H9 (cell line): Measurements from ENCODE around the gene HHIP. TPM values are rescaled to one million over a fixed set of nuclear protein-coding genes. Genes with fewer than 3 reads are reported as not detected.

Experiments used
- DNase-seq: peaks from one replicate; pipeline ENCODE4 v3.0.0-alpha.2; 2017
- H2AFZ ChIP-seq: one replicate; pipeline ENCODE4 v1.6.1; 2013; ENCODE audit warnings: mild to moderate bottlenecking, low read length, control low read depth, moderate library complexity
- H2AK5ac ChIP-seq: 2 replicates; pipeline ENCODE4 v1.6.1; 2013; ENCODE audit warnings: low read length, control low read depth, mixed read lengths; ENCODE audit not compliant: insufficient read length
- H2BK120ac ChIP-seq: one replicate; pipeline ENCODE4 v1.6.1; 2013; ENCODE audit warnings: low read depth, mild to moderate bottlenecking, low read length, control low read depth, inconsistent platforms; ENCODE audit not compliant: poor library complexity, severe bottlenecking
- H2BK12ac ChIP-seq: 2 replicates; pipeline ENCODE4 v1.6.1; 2013; ENCODE audit warnings: low read length, control low read depth, mixed read lengths, low read depth; ENCODE audit not compliant: insufficient read length
- H2BK15ac ChIP-seq: 2 replicates; pipeline ENCODE4 v1.6.1; 2013; ENCODE audit warnings: low read depth, low read length, control low read depth
- H2BK20ac ChIP-seq: one replicate; pipeline ENCODE4 v1.6.1; 2013; ENCODE audit warnings: low read depth, mild to moderate bottlenecking, low read length, control low read depth, inconsistent platforms; ENCODE audit not compliant: poor library complexity, severe bottlenecking
- H2BK5ac ChIP-seq: 2 replicates; pipeline ENCODE4 v1.6.1; 2013; ENCODE audit warnings: low read length, control low read depth, mixed read lengths; ENCODE audit not compliant: insufficient read length
- H3K14ac ChIP-seq: 2 replicates; pipeline ENCODE4 v1.6.1; 2013; ENCODE audit warnings: low read length, control low read depth; ENCODE audit not compliant: insufficient read depth
- H3K18ac ChIP-seq: 2 replicates; pipeline ENCODE4 v1.6.1; 2013; ENCODE audit warnings: low read depth, mild to moderate bottlenecking, mixed read lengths, low read length, control low read depth; ENCODE audit not compliant: insufficient read length
- H3K23ac ChIP-seq: 2 replicates; pipeline ENCODE4 v1.6.1; 2013; ENCODE audit warnings: low read length, control low read depth, mixed read lengths, low read depth; ENCODE audit not compliant: insufficient read length
- H3K23me2 ChIP-seq: 2 replicates; pipeline ENCODE4 v1.6.1; 2013; ENCODE audit warnings: low read depth, mild to moderate bottlenecking, mixed read lengths, low read length, control low read depth; ENCODE audit not compliant: insufficient read length, poor library complexity, severe bottlenecking
- H3K27ac ChIP-seq: 2 replicates; pipeline ENCODE4 v1.5.1; 2013; ENCODE audit warnings: low read length, control low read depth, mixed read lengths, low read depth; ENCODE audit not compliant: insufficient read length
- H3K27me3 ChIP-seq: 2 replicates; pipeline ENCODE4 v1.6.1; 2013; ENCODE audit warnings: low read length, control low read depth, inconsistent platforms; ENCODE audit not compliant: insufficient read depth
- H3K4ac ChIP-seq: 2 replicates; pipeline ENCODE4 v1.6.1; 2013; ENCODE audit warnings: low read depth, mild to moderate bottlenecking, control low read depth, inconsistent platforms, low read length, moderate library complexity
- H3K4me1 ChIP-seq: 2 replicates; pipeline ENCODE4 v1.6.1; 2013; ENCODE audit warnings: low read length, control low read depth, inconsistent platforms; ENCODE audit not compliant: insufficient read depth
- H3K4me2 ChIP-seq: 2 replicates; pipeline ENCODE4 v1.6.1; 2013; ENCODE audit warnings: low read length, control low read depth, mixed read lengths; ENCODE audit not compliant: insufficient read length, insufficient read depth
- H3K56ac ChIP-seq: 2 replicates; pipeline ENCODE4 v1.6.1; 2013; ENCODE audit warnings: low read depth, mild to moderate bottlenecking, mixed read lengths, low read length, control low read depth; ENCODE audit not compliant: insufficient read length
- H3K79me1 ChIP-seq: 2 replicates; pipeline ENCODE4 v1.6.1; 2013; ENCODE audit warnings: low read depth, mild to moderate bottlenecking, moderate library complexity, low read length, control low read depth, inconsistent platforms; ENCODE audit not compliant: insufficient read depth, poor library complexity, severe bottlenecking
- H3K79me2 ChIP-seq: 2 replicates; pipeline ENCODE4 v1.6.1; 2013; ENCODE audit warnings: low read length, control low read depth, inconsistent platforms; ENCODE audit not compliant: insufficient read depth
- H3K9ac ChIP-seq: 2 replicates; pipeline ENCODE4 v1.6.1; 2013; ENCODE audit warnings: low read length, control low read depth, mixed read lengths; ENCODE audit not compliant: insufficient read length; ENCODE audit errors: extremely low read depth
- H3K9me3 ChIP-seq: one replicate; pipeline ENCODE4 v1.6.1; 2013; ENCODE audit warnings: low read depth, low read length, inconsistent platforms; ENCODE audit not compliant: control insufficient read depth
- H3T11ph ChIP-seq: one replicate; pipeline ENCODE4 v1.6.1; 2013; ENCODE audit warnings: mild to moderate bottlenecking, low read length, control low read depth, inconsistent platforms
- H4K20me1 ChIP-seq: one replicate; pipeline ENCODE4 v1.6.1; 2013; ENCODE audit not compliant: control insufficient read depth, insufficient read length, insufficient read depth
- H4K5ac ChIP-seq: 2 replicates; pipeline ENCODE4 v1.6.1; 2013; ENCODE audit warnings: low read depth, mild to moderate bottlenecking, mixed read lengths, low read length, control low read depth; ENCODE audit not compliant: insufficient read length
- H4K8ac ChIP-seq: replicated peaks from 2 replicates; pipeline ENCODE4 v1.6.1; 2013; ENCODE audit warnings: low read length, control low read depth, mixed read lengths, low read depth; ENCODE audit not compliant: insufficient read length
- H4K91ac ChIP-seq: 2 replicates; pipeline ENCODE4 v1.6.1; 2013; ENCODE audit warnings: low read depth, mild to moderate bottlenecking, moderate library complexity, mixed read lengths, low read length, control low read depth; ENCODE audit not compliant: insufficient read length
- H3K27ac Mint-ChIP-seq, 3 experiments: 2 replicates in 2 of 3; 3 replicates in 1 of 3; pipeline ENCODE4 v1.8.0; 2020 to 2021; ENCODE audit warnings: mixed read lengths in 3 of 3, mild to moderate bottlenecking in 1 of 3, moderate library complexity in 1 of 3
- H3K27me3 Mint-ChIP-seq: 2 replicates; pipeline ENCODE4 v1.8.0; 2021; ENCODE audit warnings: low read depth, mild to moderate bottlenecking, moderate library complexity, mixed read lengths
- H3K36me3 Mint-ChIP-seq, 3 experiments: 2 replicates in 2 of 3; 3 replicates in 1 of 3; pipeline ENCODE4 v1.8.0; 2020 to 2021; ENCODE audit warnings: low read depth in 3 of 3, mixed read lengths in 3 of 3; ENCODE audit not compliant: insufficient read depth in 1 of 3
- H3K4me1 Mint-ChIP-seq, 2 experiments: 2 replicates each; pipeline ENCODE4 v1.8.0; 2020; ENCODE audit warnings: mixed read lengths in 2 of 2
- H3K4me3 Mint-ChIP-seq, 2 experiments: 2 replicates in 1 of 2; 3 replicates in 1 of 2; pipeline ENCODE4 v1.8.0; 2020 to 2021; ENCODE audit warnings: mild to moderate bottlenecking in 2 of 2, mixed read lengths in 2 of 2, moderate library complexity in 1 of 2
- H3K9me3 Mint-ChIP-seq, 2 experiments: 2 replicates in 1 of 2; 3 replicates in 1 of 2; pipeline ENCODE4 v1.8.0; 2020; ENCODE audit warnings: mild to moderate bottlenecking in 2 of 2, mixed read lengths in 2 of 2, moderate library complexity in 1 of 2
- CTCF ChIP-seq: fragments of 200-600 bp; sonication (generic); conservative IDR thresholded peaks from 3 replicates; pipeline ENCODE4 v1.8.0; 2021; ENCODE audit warnings: antibody characterized with exemption, mild to moderate bottlenecking
- WGBS: extraction: QIAGEN DNeasy Blood & Tissue Kit; methylation state at CpG from one replicate; pipeline ENCODE4 v1.1.7; 2013; ENCODE audit warnings: missing lambda C conversion rate, low lambda C conversion rate, mixed read lengths; ENCODE audit not compliant: insufficient read length; ENCODE audit errors: extremely low coverage; 5-methylcytosine and 5-hydroxymethylcytosine counted together
- total RNA-seq: library from RNA; stranded (reverse); gene quantifications from 2 replicates; pipeline ENCODE4 v1.2.1, GENCODE V29; 2021

Gene HHIP
- total RNA-seq, 1 experiment from 2014 or later, result 3.8 TPM

DNA sequence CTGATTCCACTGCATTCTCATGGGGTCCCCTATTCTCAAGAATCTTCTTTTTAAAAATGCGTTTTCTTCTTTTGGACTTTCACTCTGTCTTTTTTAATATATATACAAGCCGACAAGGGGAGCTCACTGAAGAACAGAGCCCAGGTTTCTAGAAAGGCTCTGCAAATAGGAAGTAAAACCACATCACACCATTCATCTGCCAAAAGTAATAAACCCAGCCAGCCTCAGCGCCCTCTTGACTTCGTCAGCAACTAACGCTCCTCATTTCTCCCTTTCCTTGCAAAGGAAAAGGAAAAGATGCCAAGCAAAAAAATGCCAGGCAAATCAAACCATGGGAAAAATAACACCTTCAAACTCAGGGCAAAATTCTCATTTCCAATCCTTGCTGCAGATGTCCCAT, 136.4 kb downstream of the HHIP start:
- Histone ChIP-seq H2AFZ (no peak overlapping the region), H3K14ac (no peak overlapping the region), H2BK12ac (no peak overlapping the region), H2BK120ac (no peak overlapping the region), H2AK5ac (no peak overlapping the region), H4K8ac (no peak overlapping the region), H3K27me3 (no peaks in the 10 kb centered on the region), H3K18ac (no peak overlapping the region), H3K79me2 (no peaks in the 10 kb centered on the region), H4K91ac (no peak overlapping the region), H3K9me3 (no peaks in the 10 kb centered on the region), H3K4ac (no peak overlapping the region), H3K4me2 (no peak overlapping the region), H3K27ac (no peak overlapping the region), H3K4me1 (no peaks in the 10 kb centered on the region), H3K23ac (no peak overlapping the region), H3K9ac (no peak overlapping the region), H3K23me2 (no peaks in the 10 kb centered on the region), H3K79me1 (no peaks in the 10 kb centered on the region), H4K20me1 (no peaks in the 10 kb centered on the region), H3T11ph (no peak overlapping the region), H2BK15ac (no peak overlapping the region), H4K5ac (no peak overlapping the region), H2BK20ac (no peak overlapping the region), H2BK5ac (no peak overlapping the region), H3K56ac (no peak overlapping the region)
- DNase-seq, result no peak
- peaks cover 1% of the 10 kb centered on the region; the same call in 1 of the 2 replicates for H3K27me3 Mint-ChIP-seq
- no peak overlapping the region for H3K4me3 Mint-ChIP-seq
- TF ChIP-seq CTCF, result no peak
- no peaks in the 10 kb centered on the region; a peak in 1 of 7 replicates for H3K36me3 Mint-ChIP-seq
- no peaks in the 10 kb centered on the region for H3K9me3 Mint-ChIP-seq
- H3K27ac Mint-ChIP-seq, result no peak overlapping the region
- peaks cover 0 to 6% of the 10 kb centered on the region in 2 experiments; a peak in 3 of 4 replicates for H3K4me1 Mint-ChIP-seq
- no CpG with 5 or more reads among the region's 5 CpGs for WGBS
